HG03175 (cell line): ENCODE data around the gene SYT7.

Experiments used
- ATAC-seq: cut with Tn5 transposase; IDR thresholded peaks from one replicate; pipeline ENCODE4 v1.9.1; 2021; ENCODE audit warnings: mild to moderate bottlenecking, moderate library complexity; ENCODE audit not compliant: unreplicated experiment

SYT7 gene

GRCh38 chr11:61503135-61503770 is 77.6 kb downstream of the SYT7 start:
- no peak for ATAC-seq

- no peak for ATAC-seq
Measured at GRCh38 chr11:61502522-61502921, 78.4 kb downstream of the SYT7 start.

- ATAC-seq: no peak
Measured at GRCh38 chr11:61499816-61500491, 80.9 kb downstream of the SYT7 start.

GRCh38 chr11:61498767-61499341 is 82.0 kb downstream of the SYT7 start:
- no peak for ATAC-seq

- ATAC-seq: no peak
Measured at GRCh38 chr11:61497876-61498275, 83.0 kb downstream of the SYT7 start.

- no peak for ATAC-seq
Measured at GRCh38 chr11:61497473-61497872, 83.4 kb downstream of the SYT7 start.

- no peak for ATAC-seq
Measured at GRCh38 chr11:61496602-61497400, 84.1 kb downstream of the SYT7 start.

GRCh38 chr11:61495801-61496601 is 84.9 kb downstream of the SYT7 start:
- no peak for ATAC-seq

GRCh38 chr11:61494381-61494961 is 86.4 kb downstream of the SYT7 start:
- ATAC-seq: no peak

- no peak for ATAC-seq
Measured at GRCh38 chr11:61491736-61492395, 89.0 kb downstream of the SYT7 start.

- ATAC-seq: no peak
Measured at GRCh38 chr11:61489833-61490721, 90.8 kb downstream of the SYT7 start.

- no peak for ATAC-seq
Measured at GRCh38 chr11:61488651-61489291, 92.1 kb downstream of the SYT7 start.

- ATAC-seq: no peak
Measured at GRCh38 chr11:61487342-61488025, 93.4 kb downstream of the SYT7 start.

- ATAC-seq: no peak
Measured at GRCh38 chr11:61486779-61487178, 94.1 kb downstream of the SYT7 start.

GRCh38 chr11:61486011-61486620 is 94.8 kb downstream of the SYT7 start:
- ATAC-seq: no peak

GRCh38 chr11:61485080-61485479 is 95.8 kb downstream of the SYT7 start:
- ATAC-seq: no peak

- ATAC-seq: no peak
Measured at GRCh38 chr11:61484541-61484940, 96.3 kb downstream of the SYT7 start.
